H1 (cell line): Measurements from ENCODE around the gene ZNF587B. TPM values are rescaled to one million over a fixed set of nuclear protein-coding genes. Genes with fewer than 3 reads are reported as not detected.
"Not testable (repeated sequence)": the region's sequence is repeated elsewhere in the genome, so short reads cannot be mapped to it uniquely, and the experiment has no call there.

Source experiments
- CTCF ChIA-PET: fragments of 300-600 bp; sonication (Branson Sonifier 250); formaldehyde crosslinking; loops from one replicate; lab custom pipeline; 2021; ENCODE audit not compliant: partially characterized antibody; lab: Charles Lee
- POLR2A ChIA-PET: fragments of 300-600 bp; sonication (Branson Sonifier 250); formaldehyde crosslinking; loops from one replicate; lab custom pipeline; 2021; ENCODE audit warnings: inconsistent platforms; ENCODE audit not compliant: partially characterized antibody; lab: Charles Lee
- DNase-seq, 2 experiments: peaks; one replicate each; pipeline versions ENCODE4 v3.0.0 to v3.0.0-alpha.2; 2010 to 2022; ENCODE audit warnings: low spot score in 2 of 2, low read depth in 1 of 2, mixed read lengths in 1 of 2
- FAIRE-seq: peaks from 2 replicates; lab custom pipeline; 2011; peaks lifted over from hg19 to GRCh38; lab: Jason Lieb, UNC
- H2AFZ ChIP-seq: 2 replicates; pipeline ENCODE4 v1.8.1; 2012; ENCODE audit warnings: low read length, inconsistent platforms
- H2AK5ac ChIP-seq: 2 replicates; pipeline ENCODE4 v1.6.1; 2013; ENCODE audit warnings: low read depth, low read length
- H2BK120ac ChIP-seq: replicated peaks from 2 replicates; pipeline ENCODE3; 2013; ENCODE audit warnings: low read depth, low read length, inconsistent platforms
- H2BK12ac ChIP-seq: 2 replicates; pipeline ENCODE4 v1.6.1; 2013; ENCODE audit warnings: low read depth, low read length
- H2BK15ac ChIP-seq: 2 replicates; pipeline ENCODE4 v1.6.1; 2013; ENCODE audit warnings: low read length
- H2BK20ac ChIP-seq: 2 replicates; pipeline ENCODE4 v1.6.1; 2013; ENCODE audit warnings: low read length
- H2BK5ac ChIP-seq: 2 replicates; pipeline ENCODE4 v1.6.1; 2013; ENCODE audit warnings: low read depth, low read length
- H3K14ac ChIP-seq: 2 replicates; pipeline ENCODE4 v1.6.1; 2013; ENCODE audit warnings: inconsistent platforms; ENCODE audit not compliant: insufficient read length
- H3K18ac ChIP-seq: 2 replicates; pipeline ENCODE4 v1.6.1; 2013; ENCODE audit warnings: low read length; ENCODE audit errors: extremely low read depth
- H3K23ac ChIP-seq: 2 replicates; pipeline ENCODE4 v1.6.1; 2013; ENCODE audit warnings: inconsistent platforms; ENCODE audit not compliant: insufficient read length
- H3K23me2 ChIP-seq: 2 replicates; pipeline ENCODE4 v1.6.1; 2013; ENCODE audit warnings: low read depth, low read length
- H3K27ac ChIP-seq: 2 replicates; pipeline ENCODE4 v1.6.1; 2011; ENCODE audit warnings: low read depth, low read length, inconsistent platforms
- H3K27me3 ChIP-seq, 4 experiments: replicated peaks in 1 of 4; 1 replicate in 1 of 4; 2 replicates in 3 of 4; pipeline versions ENCODE4 v1.6.1 to v1.8.1; 2011 to 2013; ENCODE audit warnings: low read length in 3 of 4, mild to moderate bottlenecking in 3 of 4, inconsistent platforms in 2 of 4, mixed read lengths in 2 of 4, moderate library complexity in 1 of 4; ENCODE audit not compliant: control insufficient read depth in 3 of 4, insufficient read depth in 3 of 4; ENCODE audit errors: extremely low read depth in 1 of 4
- H3K36me3 ChIP-seq, 4 experiments: 2 replicates each; pipeline versions ENCODE4 v1.6.1 to v1.8.1; 2011 to 2013; ENCODE audit warnings: mild to moderate bottlenecking in 4 of 4, low read length in 3 of 4, moderate library complexity in 2 of 4, control low read depth in 1 of 4, inconsistent platforms in 1 of 4; ENCODE audit not compliant: insufficient read depth in 4 of 4, control insufficient read depth in 2 of 4
- H3K4ac ChIP-seq: replicated peaks from 2 replicates; pipeline ENCODE3; 2013; ENCODE audit warnings: low read length, low read depth, mixed read lengths, inconsistent platforms; ENCODE audit not compliant: insufficient read length
- H3K4me1 ChIP-seq, 4 experiments: replicated peaks in 1 of 4; 1 replicate in 1 of 4; 2 replicates in 3 of 4; pipeline versions ENCODE4 v1.6.1 to v1.8.1; 2011 to 2013; ENCODE audit warnings: low read length in 3 of 4, inconsistent platforms in 2 of 4, mixed read lengths in 1 of 4; ENCODE audit not compliant: insufficient read depth in 4 of 4, control insufficient read depth in 3 of 4
- H3K4me2 ChIP-seq, 2 experiments: 2 replicates each; pipeline versions ENCODE4 v1.6.1 to v1.8.1; 2011 to 2013; ENCODE audit warnings: low read depth in 2 of 2, low read length in 2 of 2, control low read depth in 1 of 2, inconsistent platforms in 1 of 2, mild to moderate bottlenecking in 1 of 2; ENCODE audit not compliant: insufficient read depth in 1 of 2
- H3K4me3 ChIP-seq, 4 experiments: fragments of 200-600, 300-600 bp in 1 of 4; sonication (generic), shearing (Covaris generic), sonication (Bioruptor Twin) in 1 of 4; 2 replicates each; pipeline versions ENCODE4 v1.5.1 to v1.8.1; 2011 to 2016; ENCODE audit warnings: low read length in 4 of 4, low read depth in 3 of 4, control low read depth in 2 of 4, inconsistent platforms in 2 of 4, mild to moderate bottlenecking in 2 of 4, mixed read lengths in 1 of 4, moderate library complexity in 1 of 4; ENCODE audit not compliant: insufficient read depth in 2 of 4; ENCODE audit errors: extremely low read depth in 1 of 4
- H3K56ac ChIP-seq: replicated peaks from 2 replicates; pipeline ENCODE3; 2013; ENCODE audit warnings: low read depth, mild to moderate bottlenecking, mixed read lengths, low read length, inconsistent platforms; ENCODE audit not compliant: insufficient read length
- H3K79me1 ChIP-seq: 2 replicates; pipeline ENCODE4 v1.6.1; 2013; ENCODE audit warnings: low read depth, low read length, control low read depth
- H3K79me2 ChIP-seq, 2 experiments: 2 replicates each; pipeline versions ENCODE4 v1.6.1 to v1.8.1; 2012 to 2013; ENCODE audit warnings: low read length in 2 of 2, mild to moderate bottlenecking in 2 of 2, inconsistent platforms in 1 of 2; ENCODE audit not compliant: insufficient read depth in 2 of 2, control insufficient read depth in 1 of 2
- H3K9ac ChIP-seq, 4 experiments: replicated peaks in 1 of 4; 1 replicate in 1 of 4; 2 replicates in 3 of 4; pipeline versions ENCODE4 v1.6.1 to v1.8.1; 2011 to 2013; ENCODE audit warnings: low read depth in 3 of 4, low read length in 3 of 4, control low read depth in 2 of 4, mild to moderate bottlenecking in 2 of 4, moderate library complexity in 2 of 4, inconsistent platforms in 1 of 4; ENCODE audit errors: extremely low read depth in 1 of 4
- H3K9me3 ChIP-seq, 2 experiments: 2 replicates each; pipeline versions ENCODE4 v1.6.1 to v1.8.1; 2012 to 2013; ENCODE audit warnings: mild to moderate bottlenecking in 2 of 2, moderate library complexity in 2 of 2, control low read depth in 1 of 2, inconsistent platforms in 1 of 2, low read depth in 1 of 2, low read length in 1 of 2, mixed read lengths in 1 of 2; ENCODE audit not compliant: insufficient read depth in 2 of 2
- H4K20me1 ChIP-seq, 2 experiments: replicated peaks in 1 of 2; 2 replicates each; pipeline versions ENCODE3 to v1.8.1; 2011 to 2013; ENCODE audit warnings: inconsistent platforms in 2 of 2, low read length in 2 of 2, mild to moderate bottlenecking in 1 of 2; ENCODE audit not compliant: insufficient read depth in 2 of 2, control insufficient read depth in 1 of 2
- H4K5ac ChIP-seq: 2 replicates; pipeline ENCODE4 v1.6.1; 2013; ENCODE audit warnings: low read length, low read depth, mixed read lengths, inconsistent platforms; ENCODE audit not compliant: insufficient read length
- H4K8ac ChIP-seq: 2 replicates; pipeline ENCODE4 v1.8.0; 2013; ENCODE audit warnings: mild to moderate bottlenecking, moderate library complexity, low read length, inconsistent platforms; ENCODE audit not compliant: insufficient read depth; ENCODE audit errors: extremely low read depth
- H4K91ac ChIP-seq: replicated peaks from 2 replicates; pipeline ENCODE3; 2013; ENCODE audit warnings: low read length, mixed read lengths, inconsistent platforms; ENCODE audit not compliant: insufficient read length
- CHD1 ChIP-seq: IDR thresholded peaks from 2 replicates; pipeline ENCODE4 v1.6.1; 2012; ENCODE audit warnings: low read depth, low read length, improper control_type of control experiment
- CTBP2 ChIP-seq: IDR thresholded peaks from 2 replicates; pipeline ENCODE4 v1.7.0; 2011; ENCODE audit warnings: borderline replicate concordance, mild to moderate bottlenecking, moderate library complexity, mixed read lengths, low read length; ENCODE audit not compliant: insufficient read depth, insufficient read length
- POU5F1 ChIP-seq: IDR thresholded peaks from 2 replicates; pipeline ENCODE4 v1.6.1; 2011; ENCODE audit warnings: low read depth, mild to moderate bottlenecking, low read length, moderate library complexity
- RBBP5 ChIP-seq: IDR thresholded peaks from 2 replicates; pipeline ENCODE4 v1.7.1; 2012; ENCODE audit warnings: low read depth, mild to moderate bottlenecking, inconsistent platforms, low read length, moderate library complexity, borderline replicate concordance
- WGBS, 2 experiments: shearing (Covaris generic) in 1 of 2; methylation state at CpG; one replicate each; pipeline versions ENCODE4 v1.1.6 to v1.1.7; 2013 to 2015; ENCODE audit warnings: low lambda C conversion rate in 2 of 2, mixed read lengths in 2 of 2, inconsistent platforms in 1 of 2, low coverage in 1 of 2, missing lambda C conversion rate in 1 of 2; ENCODE audit not compliant: insufficient replicate concordance in 2 of 2, insufficient coverage in 1 of 2, insufficient read length in 1 of 2; ENCODE audit errors: extremely low coverage in 1 of 2, missing lambda C conversion rate in 1 of 2; 5-methylcytosine and 5-hydroxymethylcytosine counted together
- polyA plus RNA-seq, 7 experiments: library from polyadenylated mRNA; depleted of rRNA in 3 of 7; stranded (reverse) in 5 of 7; unstranded in 2 of 7; fragments of >200 nt in 5 of 7; fragments of 200-250 nt in 2 of 7; gene quantifications; 1 replicate in 5 of 7; 2 replicates in 1 of 7; 4 replicates in 1 of 7; pipeline versions ENCODE4 v1.2.1 to v1.2.3, GENCODE V29; 2011 to 2013; ENCODE audit warnings: missing spikeins in 2 of 7, mixed read lengths in 2 of 7
- total RNA-seq: library from RNA; stranded (reverse); fragmentation: NEBNext Ultra II Directional; extraction: Animal tissue kit (Norgen Biotek cat#: 25700); gene quantifications from 2 replicates; pipeline ENCODE4 v1.2.1, GENCODE V29; 2021

Gene ZNF587B
- total and polyA plus RNA-seq, 2 of the 8 experiments (the other 6 are each of a cell fraction or from before 2014, with no cell fraction given): 13.8 to 60.1 TPM

DNA sequence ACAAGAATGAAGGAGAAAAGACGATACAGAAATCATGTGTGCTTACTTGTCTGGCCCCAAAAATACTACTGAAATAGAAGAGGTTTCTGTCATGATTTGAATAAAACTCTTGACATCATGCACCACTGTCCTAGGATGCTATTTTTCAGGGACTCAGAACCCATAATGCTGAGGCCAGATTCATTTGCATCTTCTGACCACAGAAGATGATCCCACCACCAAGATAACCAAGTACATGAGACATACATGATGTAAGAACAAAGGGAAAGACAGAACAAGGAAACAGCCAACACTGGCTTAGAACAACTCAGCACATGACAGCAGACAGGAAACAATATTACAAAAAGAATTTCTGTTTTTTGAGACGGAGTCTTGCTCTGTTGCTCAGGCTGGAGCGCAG, 17.9 kb upstream of the ZNF587B start (continued):
- no peak for TF ChIP-seq CHD1
- TF ChIP-seq CTBP2: no peak
- TF ChIP-seq RBBP5: no peak
- no peak for TF ChIP-seq POU5F1
- TF ChIP-seq, all 59 proteins: peak for 0

DNA sequence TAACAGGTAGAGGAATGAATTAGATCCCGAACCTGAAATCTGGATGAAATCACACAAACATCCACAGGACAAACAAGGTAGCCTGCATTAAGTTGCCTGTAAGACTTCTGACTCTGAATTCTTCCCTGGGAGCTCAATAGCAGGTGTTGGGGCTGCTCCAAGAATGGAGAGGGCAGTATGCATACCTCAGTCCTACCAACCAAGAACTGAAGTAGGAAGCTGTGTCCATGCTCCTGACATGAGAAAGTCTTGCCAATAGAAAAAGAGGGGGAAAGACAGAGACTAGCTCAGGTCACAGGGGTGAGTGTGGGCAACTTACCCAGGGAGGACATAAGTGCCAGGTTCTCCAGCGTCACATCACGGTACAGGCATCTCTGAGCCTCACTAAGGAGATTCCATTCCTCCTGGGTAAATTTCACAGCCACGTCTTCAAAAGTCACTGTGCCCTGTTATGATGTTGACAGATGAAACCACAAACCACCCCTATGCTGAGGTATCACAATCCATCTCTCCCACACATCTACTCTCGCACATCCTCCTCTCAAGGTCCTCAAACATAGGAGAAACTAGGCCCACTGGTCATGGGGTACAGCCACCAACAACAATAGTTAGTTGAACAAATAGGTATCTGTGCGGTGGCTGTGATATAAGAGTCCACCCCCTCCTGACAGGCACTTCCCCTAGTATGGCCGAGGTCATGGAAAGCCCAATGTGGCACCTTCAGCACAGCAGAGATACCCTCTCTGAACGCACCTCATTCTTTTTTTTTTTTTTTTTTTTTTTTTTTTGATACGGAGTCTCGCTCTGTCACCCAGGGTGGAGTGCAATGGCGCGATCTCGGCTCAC, 16.9 kb upstream of the ZNF587B start:
- not testable (repeated sequence) for H3K4ac ChIP-seq

More for the DNA sequence above, 16.9 kb upstream of the ZNF587B start:
- not testable (repeated sequence) for H3K27me3 ChIP-seq, H4K91ac ChIP-seq, H3K18ac ChIP-seq, H4K8ac ChIP-seq, H2AK5ac ChIP-seq, H3K27ac ChIP-seq, H3K23ac ChIP-seq, H3K9me3 ChIP-seq, H3K4me1 ChIP-seq, H3K79me2 ChIP-seq, H2AFZ ChIP-seq, H2BK120ac ChIP-seq, H2BK20ac ChIP-seq, H3K14ac ChIP-seq, FAIRE-seq, DNase-seq, H3K9ac ChIP-seq, H3K23me2 ChIP-seq, H2BK12ac ChIP-seq, H3K79me1 ChIP-seq, H3K56ac ChIP-seq, H2BK5ac ChIP-seq, H4K5ac ChIP-seq, H2BK15ac ChIP-seq, H4K20me1 ChIP-seq
- Histone ChIP-seq H3K4me2 (peak overlapping the region; percentile 90 to 94; a peak in 2 of 4 replicates), H3K4me3 (peak overlapping the region in 1 of 4 experiments; percentile 99; a peak in 3 of 8 replicates), H3K36me3 (peaks cover 2 to 18% (median 10%) of the 10 kb centered on the region in 4 experiments; a peak in 6 of 8 replicates)
- WGBS, 2 experiments: 94% methylated on average over 10 of the region's 13 CpGs; no CpG with 5 or more reads in 1 of the 2 experiments
- CTCF ChIA-PET: interaction anchor here (0.6 kb wide), 1 partner anchor 34 kb away, joined by 3 read pairs; no protein-coding TSS in a partner anchor
- POLR2A ChIA-PET: interaction anchor here (0.7 to 3.5 kb wide), 5 partner anchors 8 to 57 kb away, joined by 4 to 36 read pairs (median 4); partner anchors contain the start of gene ZNF587B
